Hematopoietic multipotent progenitor cell treated with erythropoietin and hydrocortisone succinate and interleukin-3 and kit ligand, for 6 days (in vitro differentiated cells): ENCODE results near the gene DHDH.

ENCODE experiments used
- DNase-seq: peaks from one replicate; pipeline ENCODE4 v3.0.0-alpha.2; 2015

The DHDH gene

GRCh38 chr19:48967346-48968178 lies 34.1 kb downstream of the DHDH start:
- DNase-seq, result peak; percentile 49

GRCh38 chr19:48968179-48968661 lies 34.7 kb downstream of the DHDH start:
- peak; percentile 27 for DNase-seq

GRCh38 chr19:48968813-48969218 lies 35.3 kb downstream of the DHDH start:
- DNase-seq, result no peak

GRCh38 chr19:48969276-48970138 lies 36.0 kb downstream of the DHDH start:
- DNase-seq, result peak; percentile 91

GRCh38 chr19:48970139-48970766 lies 36.8 kb downstream of the DHDH start:
- no peak for DNase-seq

- peak; percentile 96 for DNase-seq
These were observed 37.5 kb downstream of the DHDH start for GRCh38 chr19:48970923-48971395.

- DNase-seq, result peak; percentile 84
These were observed 42.7 kb downstream of the DHDH start for GRCh38 chr19:48975947-48976847.

- no peak for DNase-seq
These were observed 43.6 kb downstream of the DHDH start for GRCh38 chr19:48977061-48977460.

GRCh38 chr19:48982280-48982679 lies 48.8 kb downstream of the DHDH start:
- peak; percentile 56 for DNase-seq

- no peak for DNase-seq
These were observed 52.2 kb downstream of the DHDH start for GRCh38 chr19:48985711-48986110.

GRCh38 chr19:48986211-48986610 lies 52.7 kb downstream of the DHDH start:
- no peak for DNase-seq

GRCh38 chr19:48987323-48987722 lies 53.8 kb downstream of the DHDH start:
- no peak for DNase-seq

GRCh38 chr19:48988286-48988685 lies 54.8 kb downstream of the DHDH start:
- DNase-seq, result no peak

GRCh38 chr19:48988860-48989259 lies 55.4 kb downstream of the DHDH start:
- no peak for DNase-seq

GRCh38 chr19:48989701-48990291 lies 56.3 kb downstream of the DHDH start:
- no peak for DNase-seq

- DNase-seq, result no peak
These were observed 56.9 kb downstream of the DHDH start for GRCh38 chr19:48990400-48990799.

GRCh38 chr19:48991011-48991609 lies 57.6 kb downstream of the DHDH start:
- no peak for DNase-seq

- peak; percentile 64 for DNase-seq
These were observed 58.5 kb downstream of the DHDH start for GRCh38 chr19:48991873-48992580.

GRCh38 chr19:48992581-48993174 lies 59.2 kb downstream of the DHDH start:
- peak; percentile 32 for DNase-seq
